Muscle layer of duodenum (tissue), 2 donors: Measurements from ENCODE around the gene SLX4IP.
A peak's percentile ranks its signal among the peaks of the same experiment; 100 is the strongest.

Experiments
- H3K27ac ChIP-seq: one replicate; pipeline ENCODE4 v1.7.0; 2013; ENCODE audit warnings: mild to moderate bottlenecking, low read length
- H3K27me3 ChIP-seq: one replicate; pipeline ENCODE4 v1.7.0; 2013; ENCODE audit warnings: low read depth, mild to moderate bottlenecking, control low read depth, low read length
- H3K36me3 ChIP-seq, 2 donors: one replicate each; pipeline ENCODE4 v1.7.0; 2013; ENCODE audit warnings: low read length in 2 of 2, control low read depth in 1 of 2, mild to moderate bottlenecking in 1 of 2; ENCODE audit not compliant: insufficient read depth in 2 of 2, control insufficient read depth in 1 of 2
- H3K4me1 ChIP-seq, 2 donors: one replicate each; pipeline ENCODE4 v1.7.0; 2013; ENCODE audit warnings: low read length in 2 of 2, mild to moderate bottlenecking in 2 of 2, control low read depth in 1 of 2, moderate library complexity in 1 of 2; ENCODE audit not compliant: insufficient read depth in 2 of 2, control insufficient read depth in 1 of 2
- H3K4me3 ChIP-seq, 2 donors: one replicate each; pipeline ENCODE4 v1.7.0; 2013; ENCODE audit warnings: low read length in 2 of 2, low read depth in 1 of 2, mild to moderate bottlenecking in 1 of 2
- H3K9me3 ChIP-seq, 2 donors: one replicate each; pipeline ENCODE4 v1.7.0; 2013; ENCODE audit warnings: low read length in 2 of 2, control low read depth in 1 of 2, mild to moderate bottlenecking in 1 of 2; ENCODE audit not compliant: control insufficient read depth in 1 of 2
- donor health status: healthy.

SLX4IP gene

GRCh38 chr20:10673176-10673841, 238.2 kb downstream of the SLX4IP start:
- H3K4me1 ChIP-seq, result peaks cover 0 to 16% of the 10 kb centered on the region in 2 donors
- H3K9me3 ChIP-seq, result no peaks in the 10 kb centered on the region
- no peaks in the 10 kb centered on the region for H3K27me3 ChIP-seq
- H3K4me3 ChIP-seq, result peak overlapping the region; percentile 91 to 93
- peak overlapping the region; percentile 92 for H3K27ac ChIP-seq
- peaks cover 7 to 9% of the 10 kb centered on the region in 2 donors for H3K36me3 ChIP-seq

- peaks cover 0 to 15% of the 10 kb centered on the region in 2 donors for H3K4me1 ChIP-seq
- no peaks in the 10 kb centered on the region for H3K27me3 ChIP-seq
- H3K9me3 ChIP-seq, result no peaks in the 10 kb centered on the region
- peak within 1 kb of the TSS; percentile 92 for H3K27ac ChIP-seq
- H3K4me3 ChIP-seq, result peak within 1 kb of the TSS; percentile 91 to 93
- peaks cover 0 to 1% of the 10 kb centered on the region in 2 donors for H3K36me3 ChIP-seq
Observed at GRCh38 chr20:10673842-10674683, 239.0 kb downstream of the SLX4IP start, which contains the start of gene JAG1. Gene JAG1, minus strand, starts transcription at chr20:10673999. Its CDS starts 469 bp downstream, at chr20:10673530.

GRCh38 chr20:10674684-10675449, 239.8 kb downstream of the SLX4IP start:
- H3K4me3 ChIP-seq, result peak overlapping the region; percentile 91 to 93
- H3K27me3 ChIP-seq, result no peaks in the 10 kb centered on the region
- no peaks in the 10 kb centered on the region for H3K36me3 ChIP-seq
- peaks cover 0 to 13% of the 10 kb centered on the region in 2 donors for H3K4me1 ChIP-seq
- H3K9me3 ChIP-seq, result no peaks in the 10 kb centered on the region
- H3K27ac ChIP-seq, result peak overlapping the region; percentile 92

GRCh38 chr20:10675450-10675848, 240.3 kb downstream of the SLX4IP start:
- H3K27ac ChIP-seq, result no peak overlapping the region
- H3K4me3 ChIP-seq, result peak overlapping the region; percentile 91 to 93
- H3K27me3 ChIP-seq, result no peaks in the 10 kb centered on the region
- no peaks in the 10 kb centered on the region for H3K9me3 ChIP-seq
- no peaks in the 10 kb centered on the region for H3K36me3 ChIP-seq
- H3K4me1 ChIP-seq, result peaks cover 0 to 13% of the 10 kb centered on the region in 2 donors

GRCh38 chr20:10676518-10676917, 241.4 kb downstream of the SLX4IP start:
- H3K4me1 ChIP-seq, result peaks cover 0 to 13% of the 10 kb centered on the region in 2 donors
- no peak overlapping the region for H3K27ac ChIP-seq
- H3K36me3 ChIP-seq, result no peaks in the 10 kb centered on the region
- no peaks in the 10 kb centered on the region for H3K9me3 ChIP-seq
- no peaks in the 10 kb centered on the region for H3K27me3 ChIP-seq
- H3K4me3 ChIP-seq, result no peak overlapping the region
